Gastrocnemius medialis (tissue), 4 donors: Measurements from ENCODE around the gene MACROD2. TPM values are rescaled to one million over a fixed set of nuclear protein-coding genes. Genes with fewer than 3 reads are reported as not detected.

Source experiments
- ATAC-seq, 2 donors: fragments of 150-250 bp; one replicate each; pipeline ENCODE4 v1.9.1; 2016
- DNase-seq, 2 donors: peaks; one replicate each; pipeline ENCODE4 v3.0.0-alpha.2; 2019
- H3K27ac ChIP-seq, 4 donors: fragments of 200-600 bp; sonication (generic); 1 replicate in 1 of 4; 2 replicates in 3 of 4; pipeline ENCODE4 v1.5.1; 2016 to 2018; ENCODE audit warnings: mild to moderate bottlenecking in 2 of 4, moderate library complexity in 1 of 4
- H3K27me3 ChIP-seq, 3 donors: fragments of 200-600 bp; sonication (generic) in 2 of 3; 1 replicate in 1 of 3; 2 replicates in 2 of 3; pipeline versions ENCODE4 v1.5.1 to v1.6.0; 2016 to 2019; ENCODE audit warnings: mild to moderate bottlenecking in 1 of 3, moderate library complexity in 1 of 3
- H3K36me3 ChIP-seq, 2 donors: fragments of 200-600 bp; sonication (generic) in 1 of 2; one replicate each; pipeline ENCODE4 v1.5.1; 2017 to 2018
- H3K4me1 ChIP-seq, 2 donors: fragments of 200-600 bp; sonication (generic) in 1 of 2; one replicate each; pipeline ENCODE4 v1.5.1; 2016 to 2017; ENCODE audit warnings: mild to moderate bottlenecking in 2 of 2
- H3K4me3 ChIP-seq, 4 donors: fragments of 200-600 bp; sonication (generic) in 3 of 4; 1 replicate in 1 of 4; 2 replicates in 3 of 4; pipeline ENCODE4 v1.5.1; 2016 to 2019; ENCODE audit warnings: mild to moderate bottlenecking in 2 of 4
- H3K9me3 ChIP-seq, 3 donors: fragments of 200-600 bp; sonication (generic) in 2 of 3; 1 replicate in 1 of 3; 2 replicates in 2 of 3; pipeline ENCODE4 v1.5.1; 2016 to 2019
- CTCF ChIP-seq, 5 experiments: fragments of 450-650 bp in 3 of 5; fragments of 200-600 bp in 2 of 5; sonication (generic) in 2 of 5; IDR thresholded peaks in 4 of 5; conservative IDR thresholded peaks in 1 of 5; 1 replicate in 4 of 5; 2 replicates in 1 of 5; pipeline ENCODE4 v1.5.1; 2016 to 2019; ENCODE audit warnings: antibody characterized with exemption in 5 of 5, mild to moderate bottlenecking in 3 of 5, moderate library complexity in 3 of 5
- POLR2A ChIP-seq, 2 donors: fragments of 450-650 bp; IDR thresholded peaks; one replicate each; pipeline ENCODE4 v1.6.1; 2017; ENCODE audit warnings: antibody characterized with exemption in 2 of 2, mild to moderate bottlenecking in 2 of 2, moderate library complexity in 2 of 2
- in situ Hi-C, 4 donors: fragments of 200-750 bp; cut with MboI; loops; one replicate each; pipeline versions ENCODE4 v1.15.0 to v1.8.0; 2017; ENCODE audit warnings: low sequenced_read_pairs in 4 of 4
- intact Hi-C: fragments of 100-400 bp; cut with DNase I; formaldehyde crosslinking; loops from one replicate; pipeline ENCODE4 v1.15.1; 2023; ENCODE audit warnings: low total_unique reads
- total RNA-seq, 4 donors: library from RNA; depleted of rRNA; stranded (reverse); fragments of >200 nt; gene quantifications; one replicate each; pipeline versions ENCODE4 v1.1.0 to v1.2.3, GENCODE V29; 2016

Gene MACROD2
- total RNA-seq, 4 donors from 2014 or later, result 1.8 to 10.2 (median 3.6) TPM

- Histone ChIP-seq H3K4me3 (no peak overlapping the region), H3K9me3 (no peaks in the 10 kb centered on the region), H3K36me3 (no peaks in the 10 kb centered on the region), H3K4me1 (no peaks in the 10 kb centered on the region), H3K27me3 (no peaks in the 10 kb centered on the region), H3K27ac (no peak overlapping the region)
- ATAC-seq, result no peak
- in situ Hi-C loops (loop anchor here in 1 of 4 donors (25.0 kb wide), 1 partner anchor 92 kb away; no protein-coding TSS in a partner anchor), intact Hi-C loops (no loop called here)
- TF ChIP-seq POLR2A (IDR thresholded peaks at IDR 0.05), result no peak
- TF ChIP-seq CTCF (IDR thresholded peaks at IDR 0.05 in 4 of 5, conservative IDR thresholded peaks at IDR 0.05 in 1 of 5), result no peak
- no peak for DNase-seq
These were observed 183.6 kb downstream of the MACROD2 start for GRCh38 chr20:14178952-14179351.

GRCh38 chr20:14189794-14190402 lies 194.6 kb downstream of the MACROD2 start:
- H3K4me1 ChIP-seq, result no peaks in the 10 kb centered on the region
- no peak overlapping the region for H3K4me3 ChIP-seq
- no peaks in the 10 kb centered on the region for H3K36me3 ChIP-seq
- intact Hi-C loops, result no loop called here
- H3K27ac ChIP-seq, result no peak overlapping the region
- in situ Hi-C loops, result loop anchor here in 1 of 4 donors (25.0 kb wide), 1 partner anchor 103 kb away; no protein-coding TSS in a partner anchor
- no peaks in the 10 kb centered on the region for H3K27me3 ChIP-seq
- TF ChIP-seq CTCF (IDR thresholded peaks at IDR 0.05 in 4 of 5, conservative IDR thresholded peaks at IDR 0.05 in 1 of 5) (no peak), POLR2A (IDR thresholded peaks at IDR 0.05) (no peak)
- H3K9me3 ChIP-seq, result no peaks in the 10 kb centered on the region
- ATAC-seq (no peak), DNase-seq (no peak)

GRCh38 chr20:14191559-14191958 lies 196.2 kb downstream of the MACROD2 start:
- no peak for DNase-seq
- H3K9me3 ChIP-seq, result no peaks in the 10 kb centered on the region
- H3K4me3 ChIP-seq, result no peak overlapping the region
- intact Hi-C loops, result no loop called here
- H3K4me1 ChIP-seq, result peaks cover 0 to 10% of the 10 kb centered on the region in 2 donors
- H3K27me3 ChIP-seq, result no peaks in the 10 kb centered on the region
- H3K36me3 ChIP-seq, result no peaks in the 10 kb centered on the region
- no peak for TF ChIP-seq POLR2A (IDR thresholded peaks at IDR 0.05)
- TF ChIP-seq CTCF (IDR thresholded peaks at IDR 0.05 in 4 of 5, conservative IDR thresholded peaks at IDR 0.05 in 1 of 5), result no peak
- in situ Hi-C loops, result loop anchor here in 1 of 4 donors (25.0 kb wide), 1 partner anchor 104 kb away; no protein-coding TSS in a partner anchor
- ATAC-seq, result no peak
- H3K27ac ChIP-seq, result no peak overlapping the region

GRCh38 chr20:14193443-14193842 lies 198.1 kb downstream of the MACROD2 start:
- in situ Hi-C loops (loop anchor here in 1 of 4 donors (25.0 kb wide), 1 partner anchor 106 kb away; no protein-coding TSS in a partner anchor), intact Hi-C loops (no loop called here)
- DNase-seq (no peak), ATAC-seq (no peak)
- H3K4me3 ChIP-seq, result no peak overlapping the region
- H3K27me3 ChIP-seq, result no peaks in the 10 kb centered on the region
- no peak overlapping the region for H3K27ac ChIP-seq
- H3K4me1 ChIP-seq, result peaks cover 0 to 10% of the 10 kb centered on the region in 2 donors
- no peaks in the 10 kb centered on the region for H3K9me3 ChIP-seq
- no peak for TF ChIP-seq CTCF (IDR thresholded peaks at IDR 0.05 in 4 of 5, conservative IDR thresholded peaks at IDR 0.05 in 1 of 5)
- TF ChIP-seq POLR2A (IDR thresholded peaks at IDR 0.05), result no peak
- no peaks in the 10 kb centered on the region for H3K36me3 ChIP-seq
